Smooth muscle cell (in vitro differentiated cells): Measurements from ENCODE around the gene PRKCSH. TPM values are rescaled to one million over a fixed set of nuclear protein-coding genes. Genes with fewer than 3 reads are reported as not detected.

Source experiments
- DNase-seq: peaks from one replicate; lab custom pipeline; 2025; ENCODE audit not compliant: unreplicated experiment; lab: John Stamatoyannopoulos, UW
- H2AFZ ChIP-seq: fragments of 200-600 bp; sonication (generic); 2 replicates; pipeline ENCODE4 v1.6.0; 2016; ENCODE audit warnings: antibody characterized with exemption, low read depth, mild to moderate bottlenecking
- H3F3A ChIP-seq: fragments of 200-600 bp; sonication (generic); 2 replicates; pipeline ENCODE4 v1.6.0; 2017; ENCODE audit warnings: antibody characterized with exemption, low read depth
- H3K27ac ChIP-seq: fragments of 200-600 bp; sonication (generic); 2 replicates; pipeline ENCODE4 v1.5.1; 2016; ENCODE audit warnings: low read depth, mild to moderate bottlenecking
- H3K27me3 ChIP-seq: fragments of 200-600 bp; sonication (generic); 2 replicates; pipeline ENCODE4 v1.6.1; 2016; ENCODE audit warnings: low read depth, mild to moderate bottlenecking
- H3K36me3 ChIP-seq: fragments of 200-600 bp; sonication (generic); 2 replicates; pipeline ENCODE4 v1.5.1; 2016; ENCODE audit warnings: low read depth
- H3K4me1 ChIP-seq: fragments of 200-600 bp; sonication (generic); 2 replicates; pipeline ENCODE4 v1.5.1; 2016; ENCODE audit warnings: low read depth
- H3K4me2 ChIP-seq: fragments of 200-600 bp; sonication (generic); 2 replicates; pipeline ENCODE4 v1.6.0; 2016; ENCODE audit warnings: mild to moderate bottlenecking
- H3K4me3 ChIP-seq: fragments of 200-600 bp; sonication (generic); 2 replicates; pipeline ENCODE4 v1.5.1; 2016; ENCODE audit warnings: mild to moderate bottlenecking
- H3K79me2 ChIP-seq: fragments of 200-600 bp; sonication (generic); 2 replicates; pipeline ENCODE4 v1.6.0; 2016; ENCODE audit warnings: low read depth, mild to moderate bottlenecking
- H3K9ac ChIP-seq: fragments of 200-600 bp; sonication (generic); 2 replicates; pipeline ENCODE4 v1.6.0; 2016; ENCODE audit warnings: low read depth
- H3K9me3 ChIP-seq: fragments of 200-600 bp; sonication (generic); replicated peaks from 2 replicates; pipeline ENCODE4 v1.5.1; 2016; ENCODE audit warnings: low read depth
- H4K20me1 ChIP-seq: fragments of 200-600 bp; sonication (generic); 2 replicates; pipeline ENCODE4 v1.6.0; 2016; ENCODE audit warnings: low read depth
- CTCF ChIP-seq: fragments of 200-600 bp; sonication (generic); IDR thresholded peaks from 2 replicates; pipeline ENCODE4 v1.5.1; 2017; ENCODE audit warnings: borderline replicate concordance, mild to moderate bottlenecking, antibody characterized with exemption; ENCODE audit not compliant: insufficient read depth, poor library complexity, severe bottlenecking
- WGBS: methylation state at CpG from one replicate; pipeline ENCODE4 v1.1.7; 2016; ENCODE audit warnings: low lambda C conversion rate; 5-methylcytosine and 5-hydroxymethylcytosine counted together
- polyA plus RNA-seq: library from polyadenylated mRNA; unstranded; fragments of >200 nt; fragmentation: Nextera tagmentation; extraction: Ambion mirVana; gene quantifications from 2 replicates; pipeline ENCODE4 v1.2.1, GENCODE V29; 2016
- total RNA-seq: library from RNA; depleted of rRNA; stranded (reverse); fragments of >200 nt; gene quantifications from 2 replicates; pipeline ENCODE4 v1.2.3, GENCODE V29; 2014

Gene PRKCSH
- total and polyA plus RNA-seq, 2 experiments from 2014 or later, result 47.4 to 165 TPM

GRCh38 chr19:11418549-11419506, 16.6 kb upstream of the PRKCSH start, which contains the start of gene RGL3:
Gene RGL3 (minus strand): TSS chr19:11419314. CDS start chr19:11419278, 36 bp downstream.
- TF ChIP-seq CTCF, result no peak
- Histone ChIP-seq H3K36me3 (no peaks in the 10 kb centered on the region), H3K4me2 (peak within 1 kb of the TSS; percentile 94), H4K20me1 (no peaks in the 10 kb centered on the region), H3K4me3 (peak within 1 kb of the TSS; percentile 60), H3K27me3 (peaks cover 9% of the 10 kb centered on the region), H3K27ac (no peak within 1 kb of the TSS), H2AFZ (peak within 1 kb of the TSS; percentile 81), H3K4me1 (peaks cover 13% of the 10 kb centered on the region), H3K9ac (peak within 1 kb of the TSS; percentile 35), H3K79me2 (no peaks in the 10 kb centered on the region), H3F3A (no peaks in the 10 kb centered on the region), H3K9me3 (no peaks in the 10 kb centered on the region)
- 2% methylated on average over 55 of the region's 72 CpGs for WGBS
- DNase-seq, result no peak

- Histone ChIP-seq H3K9me3 (no peaks in the 10 kb centered on the region), H2AFZ (peak overlapping the region; percentile 91), H3K4me1 (peaks cover 13% of the 10 kb centered on the region), H3K4me3 (peak overlapping the region; percentile 46), H3K4me2 (peak overlapping the region; percentile 94), H3K79me2 (no peaks in the 10 kb centered on the region), H3K36me3 (no peaks in the 10 kb centered on the region), H3K9ac (no peak overlapping the region), H3F3A (no peaks in the 10 kb centered on the region), H3K27me3 (peaks cover 9% of the 10 kb centered on the region), H4K20me1 (no peaks in the 10 kb centered on the region), H3K27ac (no peak overlapping the region)
- WGBS, result 3% methylated on average over 33 of the region's 46 CpGs
- no peak for TF ChIP-seq CTCF
- no peak for DNase-seq
Measured at GRCh38 chr19:11420429-11421370, 14.7 kb upstream of the PRKCSH start.

GRCh38 chr19:11421371-11422098, 13.9 kb upstream of the PRKCSH start:
- no peaks in the 10 kb centered on the region for H3K36me3 ChIP-seq
- H3K4me2 ChIP-seq, result peak overlapping the region; percentile 94
- H4K20me1 ChIP-seq, result no peaks in the 10 kb centered on the region
- no peaks in the 10 kb centered on the region for H3K79me2 ChIP-seq
- H3K9ac ChIP-seq, result no peak overlapping the region
- WGBS, result 20% methylated on average over 36 of the region's 36 CpGs
- peaks cover 13% of the 10 kb centered on the region for H3K4me1 ChIP-seq
- no peak overlapping the region for H3K27ac ChIP-seq
- H3K9me3 ChIP-seq, result no peaks in the 10 kb centered on the region
- peak overlapping the region; percentile 35 for H2AFZ ChIP-seq
- peak overlapping the region; percentile 46 for H3K4me3 ChIP-seq
- H3K27me3 ChIP-seq, result peaks cover 9% of the 10 kb centered on the region
- no peaks in the 10 kb centered on the region for H3F3A ChIP-seq
- TF ChIP-seq CTCF, result no peak
- peak; percentile 39 for DNase-seq
